OCI-LY3 (cell line): ENCODE results near the gene WDR27.

Experiments
- EZH2phosphoT487 ChIP-seq: fragments of 200-600 bp; shearing (Covaris generic); IDR thresholded peaks from 2 replicates; pipeline ENCODE4 v1.6.1; 2018; ENCODE audit warnings: antibody characterized with exemption, mixed run types, low read depth
- TF ChIP-seq, protein P1 (sequence below): fragments of 200-600, 300-600 bp; sonication (generic); IDR thresholded peaks from 2 replicates; pipeline ENCODE4 v1.5.1; 2014; ENCODE audit warnings: antibody characterized with exemption, low read length, low read depth

DNA sequence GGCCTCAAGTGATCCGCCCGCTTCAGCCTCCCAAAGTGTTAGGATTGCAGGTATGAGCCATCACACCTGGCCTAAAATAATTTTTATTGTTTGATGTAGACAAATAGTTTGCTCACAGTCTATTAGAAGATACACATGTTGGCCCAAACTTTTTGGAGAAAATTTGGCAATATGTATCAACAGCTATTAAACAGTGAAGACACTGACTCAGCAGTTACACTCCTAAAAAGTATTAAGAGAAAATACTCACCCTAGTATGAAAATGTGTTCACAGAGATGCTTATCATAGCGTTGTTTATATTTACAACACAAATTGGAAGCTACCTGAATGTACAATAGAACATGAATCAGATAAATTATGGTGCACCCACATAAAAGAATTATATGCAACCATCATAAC, 173.1 kb downstream of the WDR27 start:
- TF ChIP-seq, protein P1, sequence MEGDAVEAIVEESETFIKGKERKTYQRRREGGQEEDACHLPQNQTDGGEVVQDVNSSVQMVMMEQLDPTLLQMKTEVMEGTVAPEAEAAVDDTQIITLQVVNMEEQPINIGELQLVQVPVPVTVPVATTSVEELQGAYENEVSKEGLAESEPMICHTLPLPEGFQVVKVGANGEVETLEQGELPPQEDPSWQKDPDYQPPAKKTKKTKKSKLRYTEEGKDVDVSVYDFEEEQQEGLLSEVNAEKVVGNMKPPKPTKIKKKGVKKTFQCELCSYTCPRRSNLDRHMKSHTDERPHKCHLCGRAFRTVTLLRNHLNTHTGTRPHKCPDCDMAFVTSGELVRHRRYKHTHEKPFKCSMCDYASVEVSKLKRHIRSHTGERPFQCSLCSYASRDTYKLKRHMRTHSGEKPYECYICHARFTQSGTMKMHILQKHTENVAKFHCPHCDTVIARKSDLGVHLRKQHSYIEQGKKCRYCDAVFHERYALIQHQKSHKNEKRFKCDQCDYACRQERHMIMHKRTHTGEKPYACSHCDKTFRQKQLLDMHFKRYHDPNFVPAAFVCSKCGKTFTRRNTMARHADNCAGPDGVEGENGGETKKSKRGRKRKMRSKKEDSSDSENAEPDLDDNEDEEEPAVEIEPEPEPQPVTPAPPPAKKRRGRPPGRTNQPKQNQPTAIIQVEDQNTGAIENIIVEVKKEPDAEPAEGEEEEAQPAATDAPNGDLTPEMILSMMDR = no peak
- no peak for TF ChIP-seq EZH2phosphoT487
